Natural killer cell treated with Interleukin-12 subunit alpha and Interleukin-12 subunit beta and Interleukin-15 and Interleukin-18, amount 100 ng/mL, for 72 hours (primary cell): ENCODE data around the gene RNASE13. TPM values are rescaled to one million over a fixed set of nuclear protein-coding genes. Genes with fewer than 3 reads are reported as not detected.
A peak's percentile ranks its signal among the peaks of the same experiment; 100 is the strongest.

Experiments used
- ATAC-seq, 2 donors: fragments of 150-1000 bp; cut with Tn5 transposase in 1 of 2; sonication (Bioruptor Pico), chemical (Tn5 transposase) in 1 of 2; 2 replicates each; pipeline ENCODE4 v1.10.0; 2021
- DNase-seq: peaks from one replicate; pipeline ENCODE4 v3.0.0; 2022; ENCODE audit warnings: low spot score
- H3K27ac Mint-ChIP-seq, 2 donors: 1 replicate in 1 of 2; 2 replicates in 1 of 2; pipeline ENCODE4 v1.8.0; 2022; ENCODE audit warnings: mixed read lengths in 2 of 2, mild to moderate bottlenecking in 1 of 2, moderate library complexity in 1 of 2
- H3K27me3 Mint-ChIP-seq, 2 donors: 1 replicate in 1 of 2; 2 replicates in 1 of 2; pipeline ENCODE4 v1.8.0; 2022; ENCODE audit warnings: mixed read lengths in 2 of 2
- H3K36me3 Mint-ChIP-seq: one replicate; pipeline ENCODE4 v1.8.0; 2022; ENCODE audit warnings: mixed read lengths
- H3K4me1 Mint-ChIP-seq, 2 donors: 1 replicate in 1 of 2; 2 replicates in 1 of 2; pipeline ENCODE4 v1.8.0; 2022; ENCODE audit warnings: low read depth in 2 of 2, mixed read lengths in 2 of 2, mild to moderate bottlenecking in 1 of 2
- H3K4me3 Mint-ChIP-seq: one replicate; pipeline ENCODE4 v1.8.0; 2022; ENCODE audit warnings: mixed read lengths
- H3K9me3 Mint-ChIP-seq: 2 replicates; pipeline ENCODE4 v1.8.0; 2022; ENCODE audit warnings: mixed read lengths
- total RNA-seq, 2 donors: library from RNA; stranded (reverse); gene quantifications; one replicate each; pipeline ENCODE4 v1.2.3, GENCODE V29; 2022

RNASE13 gene
- total RNA-seq = not detected

GRCh38 chr14:21034707-21035106 lies at the start of gene RNASE13:
RNASE13 (minus strand) TSS chr14:21034807; CDS start chr14:21034288, 519 bp downstream.
- Mint-ChIP-seq H3K27me3 (peaks cover 18 to 29% of the 10 kb centered on the region in 2 donors), H3K27ac (no peak within 1 kb of the TSS), H3K9me3 (no peaks in the 10 kb centered on the region), H3K4me1 (no peaks in the 10 kb centered on the region), H3K4me3 (no peak within 1 kb of the TSS), H3K36me3 (no peaks in the 10 kb centered on the region)
- DNase-seq = no peak
- no peak for ATAC-seq

DNA sequence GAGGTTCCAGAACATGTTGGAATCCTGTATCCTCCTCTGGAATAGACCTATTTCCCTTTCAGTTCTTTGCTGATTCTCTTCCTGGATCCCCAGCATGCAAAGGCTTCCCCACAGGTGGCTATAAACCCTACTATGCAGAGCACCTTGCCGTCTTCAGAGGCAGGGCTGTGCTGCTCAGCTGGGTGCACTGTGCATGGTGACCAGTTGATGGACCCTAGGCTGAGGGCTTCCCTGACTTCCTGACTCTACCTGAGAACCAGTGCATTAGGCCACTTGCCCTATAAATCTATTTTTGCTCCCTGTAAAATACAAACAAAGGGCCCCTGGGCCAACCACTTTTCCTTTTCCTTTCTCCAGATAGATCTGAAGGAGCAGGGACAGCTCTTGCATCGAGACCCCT lies 49.8 kb upstream of the RNASE13 start:
- Mint-ChIP-seq H3K27me3 (peaks cover 0 to 6% of the 10 kb centered on the region in 2 donors), H3K9me3 (no peaks in the 10 kb centered on the region), H3K36me3 (no peaks in the 10 kb centered on the region), H3K27ac (no peak overlapping the region), H3K4me3 (no peak overlapping the region), H3K4me1 (peaks cover 17% of the 10 kb centered on the region in 2 donors)
- ATAC-seq (no peak), DNase-seq (no peak)

GRCh38 chr14:21083565-21084325 lies 49.1 kb upstream of the RNASE13 start:
- Mint-ChIP-seq H3K4me1 (peaks cover 17% of the 10 kb centered on the region in 2 donors), H3K36me3 (no peaks in the 10 kb centered on the region), H3K27me3 (peaks cover 0 to 6% of the 10 kb centered on the region in 2 donors), H3K4me3 (no peak overlapping the region), H3K27ac (no peak overlapping the region), H3K9me3 (no peaks in the 10 kb centered on the region)
- ATAC-seq (no peak), DNase-seq (no peak)

GRCh38 chr14:21081521-21082142 lies 47.0 kb upstream of the RNASE13 start:
- Mint-ChIP-seq H3K4me3 (no peak overlapping the region), H3K4me1 (peaks cover 6 to 7% of the 10 kb centered on the region in 2 donors), H3K36me3 (no peaks in the 10 kb centered on the region), H3K27ac (no peak overlapping the region), H3K9me3 (no peaks in the 10 kb centered on the region), H3K27me3 (peaks cover 0 to 6% of the 10 kb centered on the region in 2 donors)
- ATAC-seq = no peak
- no peak for DNase-seq

GRCh38 chr14:21078726-21079125 lies 44.1 kb upstream of the RNASE13 start:
- no peak overlapping the region for H3K4me3 Mint-ChIP-seq
- no peaks in the 10 kb centered on the region for H3K4me1 Mint-ChIP-seq
- ATAC-seq (no peak), DNase-seq (no peak)
- no peak overlapping the region for H3K27ac Mint-ChIP-seq
- no peaks in the 10 kb centered on the region for H3K9me3 Mint-ChIP-seq
- peaks cover under 1 to 6% of the 10 kb centered on the region in 2 donors for H3K27me3 Mint-ChIP-seq
- no peaks in the 10 kb centered on the region for H3K36me3 Mint-ChIP-seq

DNA sequence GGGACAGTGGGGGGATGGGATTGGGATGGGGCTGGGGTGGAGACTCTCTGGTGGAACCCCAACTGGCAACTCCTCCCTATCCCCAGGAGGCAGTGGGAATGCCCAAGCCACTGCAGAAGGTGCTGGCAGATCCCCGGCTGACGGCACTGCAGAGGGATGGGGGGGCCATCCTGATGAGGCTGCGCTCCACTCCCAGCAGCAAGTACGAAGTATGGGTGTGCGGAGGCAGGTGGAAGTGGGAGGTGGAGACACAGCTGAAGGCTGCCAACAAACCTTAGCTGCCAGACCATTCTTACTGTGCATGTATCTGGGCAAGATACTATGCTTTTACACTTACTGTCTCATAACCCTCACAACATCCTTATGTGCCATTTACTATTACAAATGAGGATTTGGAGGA lies 43.7 kb upstream of the RNASE13 start:
- no peak for ATAC-seq
- no peaks in the 10 kb centered on the region for H3K4me1 Mint-ChIP-seq
- H3K36me3 Mint-ChIP-seq = no peaks in the 10 kb centered on the region
- no peak for DNase-seq
- H3K27ac Mint-ChIP-seq = no peak overlapping the region
- H3K4me3 Mint-ChIP-seq = no peak overlapping the region
- no peaks in the 10 kb centered on the region for H3K9me3 Mint-ChIP-seq
- peaks cover 5 to 11% of the 10 kb centered on the region in 2 donors for H3K27me3 Mint-ChIP-seq

DNA sequence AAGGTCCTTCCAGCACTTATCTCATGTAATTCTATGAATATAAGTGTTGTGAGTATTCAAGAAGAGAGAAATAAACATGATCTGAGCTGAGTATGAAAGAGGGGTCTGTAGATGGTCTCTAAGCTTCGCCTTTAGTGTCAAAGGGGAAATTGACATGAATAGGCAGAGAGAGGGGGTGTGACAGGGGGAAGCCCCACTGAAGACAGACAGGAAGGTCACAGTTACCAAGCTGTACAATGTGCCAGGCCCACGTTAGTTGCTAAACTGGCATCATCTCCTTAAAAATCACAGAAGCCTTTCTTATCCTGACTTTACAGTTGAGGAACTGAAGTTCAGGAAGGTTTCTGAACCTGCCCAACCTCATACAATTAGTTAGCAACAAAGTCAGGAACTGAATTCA lies 43.1 kb upstream of the RNASE13 start:
- no peaks in the 10 kb centered on the region for H3K4me1 Mint-ChIP-seq
- no peak overlapping the region for H3K27ac Mint-ChIP-seq
- no peak overlapping the region for H3K4me3 Mint-ChIP-seq
- DNase-seq (peak; percentile 38), ATAC-seq (no peak)
- H3K27me3 Mint-ChIP-seq = peaks cover 10 to 11% of the 10 kb centered on the region in 2 donors
- no peaks in the 10 kb centered on the region for H3K36me3 Mint-ChIP-seq
- H3K9me3 Mint-ChIP-seq = no peaks in the 10 kb centered on the region

- ATAC-seq (no peak), DNase-seq (no peak)
- peaks cover 20 to 23% of the 10 kb centered on the region in 2 donors for H3K27me3 Mint-ChIP-seq
- peaks cover 12 to 16% of the 10 kb centered on the region in 2 donors for H3K4me1 Mint-ChIP-seq
- H3K27ac Mint-ChIP-seq = no peak overlapping the region
- H3K36me3 Mint-ChIP-seq = no peaks in the 10 kb centered on the region
- no peaks in the 10 kb centered on the region for H3K9me3 Mint-ChIP-seq
- H3K4me3 Mint-ChIP-seq = no peak overlapping the region
Observed at GRCh38 chr14:21075719-21076437, 41.3 kb upstream of the RNASE13 start.

GRCh38 chr14:21074398-21075272 lies 40.0 kb upstream of the RNASE13 start:
- ATAC-seq (no peak), DNase-seq (peak; percentile 49)
- Mint-ChIP-seq H3K27me3 (peaks cover 20 to 28% of the 10 kb centered on the region in 2 donors), H3K36me3 (no peaks in the 10 kb centered on the region), H3K4me3 (no peak overlapping the region), H3K27ac (no peak overlapping the region), H3K9me3 (no peaks in the 10 kb centered on the region), H3K4me1 (peaks cover 14 to 22% of the 10 kb centered on the region in 2 donors)

DNA sequence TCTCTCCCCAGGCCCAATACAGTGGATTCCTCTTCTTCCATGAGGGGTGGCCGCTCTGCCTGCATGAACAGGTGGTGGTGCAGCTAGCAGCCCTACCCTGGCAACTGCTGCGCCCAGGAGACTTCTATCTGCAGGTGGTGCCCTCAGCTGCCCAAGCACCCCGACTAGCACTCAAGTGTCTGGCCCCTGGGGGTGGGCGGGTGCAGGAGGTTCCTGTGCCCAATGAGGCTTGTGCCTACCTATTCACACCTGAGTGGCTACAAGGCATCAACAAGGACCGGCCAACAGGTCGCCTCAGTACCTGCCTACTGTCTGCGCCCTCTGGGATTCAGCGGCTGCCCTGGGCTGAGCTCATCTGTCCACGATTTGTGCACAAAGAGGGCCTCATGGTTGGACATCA lies 39.3 kb upstream of the RNASE13 start:
- Mint-ChIP-seq H3K27me3 (peaks cover 27 to 35% of the 10 kb centered on the region in 2 donors), H3K27ac (no peak overlapping the region), H3K9me3 (no peaks in the 10 kb centered on the region), H3K4me3 (no peak overlapping the region), H3K4me1 (peaks cover 21 to 29% of the 10 kb centered on the region in 2 donors), H3K36me3 (no peaks in the 10 kb centered on the region)
- no peak for DNase-seq
- ATAC-seq = no peak

GRCh38 chr14:21072781-21073339 lies 38.3 kb upstream of the RNASE13 start:
- no peaks in the 10 kb centered on the region for H3K9me3 Mint-ChIP-seq
- H3K4me1 Mint-ChIP-seq = peaks cover 25 to 36% of the 10 kb centered on the region in 2 donors
- H3K27ac Mint-ChIP-seq = no peak overlapping the region
- peak overlapping the region; percentile 42 for H3K4me3 Mint-ChIP-seq
- DNase-seq (peak; percentile 49), ATAC-seq (no peak)
- H3K36me3 Mint-ChIP-seq = no peaks in the 10 kb centered on the region
- peaks cover 38 to 41% of the 10 kb centered on the region in 2 donors for H3K27me3 Mint-ChIP-seq

DNA sequence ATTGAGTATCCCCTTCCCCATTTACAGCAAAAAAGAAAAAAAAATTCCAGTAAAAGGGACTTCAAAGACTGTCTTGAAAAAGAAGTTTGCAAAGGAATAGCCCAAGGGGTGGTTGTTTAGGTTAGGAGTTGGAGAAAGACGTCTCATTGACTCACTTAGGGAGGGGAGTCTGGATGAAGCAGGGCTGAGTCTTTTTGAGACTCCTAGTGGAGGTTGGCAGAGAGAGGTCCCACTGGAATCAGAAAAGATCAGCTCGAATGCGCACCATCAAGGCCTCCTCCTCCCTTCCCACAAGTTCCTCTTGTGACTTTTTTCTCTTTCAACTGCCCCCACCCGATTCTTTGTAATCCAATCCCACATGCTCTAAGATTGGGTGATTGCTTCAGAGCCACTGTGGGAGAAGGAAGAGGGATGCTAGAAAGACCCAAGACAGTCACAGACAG lies 37.4 kb upstream of the RNASE13 start:
- H3K4me3 Mint-ChIP-seq = peak overlapping the region; percentile 87
- peaks cover 46 to 47% of the 10 kb centered on the region in 2 donors for H3K27me3 Mint-ChIP-seq
- ATAC-seq (no peak), DNase-seq (no peak)
- no peaks in the 10 kb centered on the region for H3K9me3 Mint-ChIP-seq
- peaks cover 25 to 36% of the 10 kb centered on the region in 2 donors for H3K4me1 Mint-ChIP-seq
- H3K27ac Mint-ChIP-seq = no peak overlapping the region
- H3K36me3 Mint-ChIP-seq = no peaks in the 10 kb centered on the region
